CD4-positive, alpha-beta T cell treated with Interleukin-12 subunit alpha and Interleukin-12 subunit beta, for 1 hour (primary cell): ENCODE measurements around the gene FNIP1.
A peak's percentile ranks its signal among the peaks of the same experiment; 100 is the strongest.
"Not testable (repeated sequence)": the region's sequence is repeated elsewhere in the genome, so short reads cannot be mapped to it uniquely, and the experiment has no call there.

Experiments used
- DNase-seq: peaks from one replicate; pipeline ENCODE4 v3.0.0-alpha.2; 2020

FNIP1 gene

DNA sequence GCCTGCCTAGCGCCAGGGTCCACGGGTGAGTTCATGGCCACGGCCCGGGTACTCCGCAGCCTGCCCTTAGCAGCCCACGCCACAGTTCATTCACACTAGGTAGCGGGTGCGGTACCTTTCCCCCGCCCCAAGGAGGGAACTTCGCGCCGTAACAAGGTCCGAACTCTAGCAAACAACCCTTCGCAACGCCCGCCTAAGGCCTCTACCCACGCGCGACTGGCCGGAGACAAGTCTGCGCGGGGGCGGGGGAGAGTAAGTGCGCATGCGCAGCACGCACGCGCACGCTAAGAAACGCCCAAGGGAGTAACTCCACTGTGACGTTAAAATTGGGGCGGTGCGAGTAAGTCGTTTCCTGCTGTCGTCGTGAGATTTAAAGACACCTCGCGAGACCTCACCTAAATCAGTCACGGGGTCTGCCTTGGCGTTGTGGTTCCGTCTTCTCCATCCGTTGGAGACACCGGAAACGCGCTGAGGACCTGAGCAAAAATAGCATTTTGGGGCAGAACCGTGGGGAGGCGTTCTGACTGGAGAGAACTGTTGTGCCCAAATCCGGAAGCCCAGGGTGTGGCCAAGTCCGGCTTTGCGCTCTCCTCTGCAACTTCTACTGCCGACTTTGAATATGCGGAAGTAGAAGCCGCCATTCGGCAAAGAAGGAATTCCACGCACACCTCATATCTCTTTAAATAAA is 161.7 kb downstream of the FNIP1 start, which contains the start of gene RAPGEF6:
Gene RAPGEF6 (minus strand): TSS at position 234 of the 688 bp plus-strand sequence. CDS start 199 bp downstream, at position 35.
- peak; percentile 99 for DNase-seq

GRCh38 chr5:131634666-131634995 is 162.2 kb downstream of the FNIP1 start:
- peak; percentile 76 for DNase-seq

DNA sequence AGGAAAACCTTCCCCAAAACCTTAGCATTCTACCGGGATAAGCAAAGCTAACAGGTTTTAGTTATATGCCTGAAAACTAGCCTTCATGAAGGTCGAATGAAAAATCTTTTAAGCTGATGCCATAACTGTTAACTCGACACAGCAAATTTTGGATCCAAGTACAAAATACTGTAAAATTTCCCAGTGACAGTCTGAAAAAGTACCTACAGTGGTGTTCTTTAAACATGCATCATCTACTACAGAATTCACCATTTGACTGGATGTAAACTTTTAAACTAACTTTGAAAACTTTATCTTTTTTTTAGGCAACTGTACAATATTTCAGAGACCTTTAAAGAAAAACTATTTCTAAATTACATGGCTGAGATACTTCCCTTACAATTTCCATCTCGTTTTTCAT is 162.6 kb downstream of the FNIP1 start:
- no peak for DNase-seq

DNA sequence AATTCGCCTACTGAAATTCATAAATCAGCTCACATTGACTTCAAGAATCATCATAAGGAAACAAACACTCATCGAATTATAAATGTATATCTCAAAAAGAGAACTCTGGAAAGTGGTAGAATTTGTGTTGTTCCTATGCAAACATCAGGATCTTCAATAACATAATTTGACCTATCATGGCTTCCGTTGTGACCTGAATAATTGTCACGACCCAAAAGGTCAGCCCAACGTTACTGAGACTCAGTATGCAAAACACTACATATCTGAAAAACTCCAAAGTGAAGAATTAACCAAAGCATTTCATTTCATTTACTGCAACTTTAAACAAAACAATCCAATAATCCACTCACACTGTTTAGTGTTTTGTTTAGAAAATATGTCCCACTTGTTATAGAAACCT is 163.0 kb downstream of the FNIP1 start:
- DNase-seq = no peak

DNA sequence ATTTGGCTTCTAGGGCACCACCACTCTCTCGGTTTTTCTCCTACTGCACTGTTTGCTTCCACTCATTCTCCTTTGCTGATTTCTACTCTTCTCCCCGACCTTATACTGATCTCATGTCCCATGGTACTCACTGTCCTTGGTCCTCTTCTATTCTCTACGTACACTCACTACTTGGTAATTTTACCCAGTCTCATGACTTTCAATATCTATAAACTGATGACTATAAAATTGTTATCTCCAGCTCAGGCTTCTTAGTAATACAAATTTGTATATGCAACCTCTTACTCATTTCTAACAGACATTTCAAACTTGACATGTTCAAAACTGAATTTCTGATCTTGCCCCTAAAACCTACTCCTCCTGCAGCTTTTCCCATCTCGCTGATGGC is 165.9 kb downstream of the FNIP1 start:
- no peak for DNase-seq

DNA sequence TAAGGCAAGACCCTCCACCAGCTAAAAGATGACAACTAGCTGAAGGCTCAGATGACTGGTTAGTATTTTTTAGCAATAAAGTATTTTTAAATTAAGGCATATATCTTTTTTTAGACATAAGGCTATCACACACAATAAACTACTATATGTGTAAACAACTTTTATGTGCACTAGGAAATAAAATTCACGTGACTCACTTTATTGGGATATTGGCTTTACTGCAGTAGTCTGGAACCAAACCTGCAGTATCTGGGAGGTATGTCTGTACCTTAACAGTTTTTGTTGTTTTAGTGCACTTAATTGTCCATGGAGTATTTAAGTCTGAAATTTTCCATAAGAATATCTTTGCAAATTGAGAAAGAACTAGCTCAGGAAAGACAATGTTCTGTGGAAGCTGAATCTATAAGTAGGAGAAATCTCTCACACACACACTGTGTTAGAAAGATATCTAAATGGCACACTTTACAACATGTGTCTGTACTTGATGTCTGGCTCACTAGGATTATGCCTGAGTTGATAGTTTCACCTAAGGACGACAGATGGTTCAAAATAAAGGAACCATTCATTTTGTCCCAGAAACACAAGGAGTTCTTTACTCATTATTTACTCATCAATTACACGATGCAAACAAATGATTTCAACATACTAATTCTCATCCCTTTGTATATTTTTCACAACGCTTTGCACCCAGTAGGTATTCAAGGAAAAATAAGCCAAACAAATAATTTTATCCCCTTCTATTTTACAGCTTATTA is 166.4 kb downstream of the FNIP1 start:
- DNase-seq = no peak

DNA sequence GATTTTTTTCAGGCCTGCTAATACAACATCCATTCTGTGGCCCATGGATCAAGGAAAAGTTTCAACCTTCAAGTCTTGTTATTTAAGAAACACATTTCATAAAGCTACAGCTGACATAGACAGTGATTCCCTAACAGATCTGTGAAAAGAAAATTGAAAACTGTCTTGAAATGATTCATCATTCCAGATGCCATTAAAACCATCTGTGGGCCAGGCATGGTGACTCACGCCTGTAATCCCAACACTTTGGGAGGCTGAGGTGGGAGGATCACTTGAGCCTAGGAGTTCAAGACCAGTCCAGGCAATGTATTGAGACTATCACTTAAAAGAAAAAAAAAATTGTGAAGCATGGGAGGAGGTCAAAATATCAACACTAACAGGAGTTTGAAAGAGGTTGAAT is 167.8 kb downstream of the FNIP1 start:
- no peak for DNase-seq

GRCh38 chr5:131627207-131627865 is 169.5 kb downstream of the FNIP1 start:
- DNase-seq = no peak

DNA sequence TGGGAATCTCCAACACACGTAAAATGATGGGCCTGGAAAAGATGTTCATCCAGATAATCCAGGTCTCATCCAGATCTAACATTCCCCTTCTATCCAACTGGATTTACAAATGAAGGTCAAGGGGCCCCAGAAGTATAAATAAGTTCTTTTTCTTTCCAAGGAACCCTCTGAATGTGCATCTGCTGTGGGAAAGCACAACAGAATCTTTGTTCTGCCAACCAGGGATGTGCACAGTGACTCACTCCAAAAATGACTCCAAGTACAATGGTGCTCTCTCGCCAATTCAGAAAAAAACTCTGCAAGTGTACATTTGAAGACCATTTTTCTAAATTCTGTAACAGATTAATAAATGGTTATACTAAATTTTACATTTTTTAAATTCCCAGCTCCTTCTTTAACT is 174.2 kb downstream of the FNIP1 start:
- DNase-seq = no peak

GRCh38 chr5:131621164-131621563 is 175.7 kb downstream of the FNIP1 start:
- DNase-seq = not testable (repeated sequence)

DNA sequence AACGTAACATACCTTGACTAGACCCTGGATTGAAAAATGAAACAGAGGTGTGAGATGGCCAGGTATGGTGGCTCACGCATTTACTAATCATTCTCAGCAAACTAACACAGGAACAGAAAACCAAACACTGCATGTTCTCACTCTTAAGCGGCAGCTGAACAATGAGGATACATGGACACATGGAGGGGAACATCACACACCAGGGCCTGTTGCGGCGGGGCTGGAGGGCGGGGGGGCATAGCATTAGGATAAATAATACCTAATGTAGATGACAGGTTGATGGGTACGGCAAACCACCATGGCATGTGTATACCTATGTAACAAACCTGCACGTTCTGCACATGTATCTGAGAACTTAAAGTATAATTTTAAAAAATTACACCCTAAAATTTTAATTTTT is 177.7 kb downstream of the FNIP1 start:
- no peak for DNase-seq

DNA sequence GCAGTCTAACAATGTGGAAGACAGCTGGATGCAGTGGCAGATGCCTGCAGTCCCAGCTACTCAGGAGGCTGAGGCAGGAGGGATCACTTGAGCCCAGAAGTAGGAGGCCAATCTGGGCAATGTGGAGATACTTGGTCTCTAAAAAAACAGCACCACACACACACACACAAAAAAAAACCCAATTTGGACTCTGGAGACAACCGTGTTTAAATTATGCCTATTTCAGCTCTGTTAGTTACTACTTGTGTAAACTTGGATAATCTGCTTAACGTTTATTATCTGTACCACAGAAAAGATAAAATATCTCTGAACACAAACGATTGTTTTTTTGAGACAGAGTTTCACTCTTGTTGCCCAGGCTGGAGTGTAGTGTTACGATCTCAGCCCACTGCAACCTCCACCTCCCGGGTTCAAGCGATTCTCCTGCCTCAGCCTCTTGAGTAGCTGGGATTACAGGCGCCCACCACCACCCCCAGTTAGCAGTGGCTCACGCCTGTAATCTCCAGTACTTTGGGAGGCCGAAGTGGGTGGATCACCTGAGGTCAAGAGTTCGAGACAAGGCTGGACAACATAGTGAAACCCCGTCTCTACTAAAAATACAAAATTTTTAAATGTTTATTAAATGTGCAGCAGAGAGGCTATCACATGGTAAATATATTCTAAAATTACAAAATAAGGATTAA is 179.5 kb downstream of the FNIP1 start:
- no peak for DNase-seq

DNA sequence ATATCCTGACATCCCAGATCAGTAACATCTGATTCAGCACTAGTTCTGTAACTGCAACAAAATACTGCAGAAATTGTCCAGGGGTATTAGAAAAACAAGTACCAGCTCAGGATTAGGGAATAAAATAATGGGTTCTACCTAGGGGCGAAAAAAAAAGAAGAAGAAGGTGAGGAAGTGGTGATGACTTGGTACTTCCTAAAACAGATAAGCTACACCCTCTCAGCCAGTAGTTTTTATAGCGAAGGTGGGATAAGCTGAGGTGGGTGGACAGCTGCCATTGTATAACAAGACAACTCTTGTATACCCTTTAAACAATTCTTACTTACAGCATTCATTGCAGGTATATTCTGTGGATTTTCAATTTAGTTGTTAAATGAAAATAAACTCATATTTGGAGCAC is 180.9 kb downstream of the FNIP1 start:
- no peak for DNase-seq

DNA sequence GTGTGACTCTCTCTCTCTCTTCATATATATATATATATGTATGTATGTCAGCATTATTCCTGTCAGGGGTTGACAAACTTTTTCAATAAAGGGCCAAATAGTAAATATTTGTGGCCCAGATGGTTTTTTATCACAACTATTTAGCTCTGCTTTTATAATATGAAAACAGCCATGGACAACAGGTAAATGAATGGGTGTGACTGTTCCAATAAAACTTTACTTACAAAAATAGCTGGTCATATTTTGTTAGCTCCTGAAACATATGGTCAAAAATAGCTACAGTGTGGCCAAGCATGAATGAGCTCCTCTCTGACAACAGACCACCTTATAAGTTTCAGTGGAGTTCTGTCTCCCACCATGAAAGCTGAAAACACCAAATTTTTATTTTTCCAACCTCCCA is 183.4 kb downstream of the FNIP1 start:
- no peak for DNase-seq

GRCh38 chr5:131611064-131611381 is 185.8 kb downstream of the FNIP1 start:
- DNase-seq = no peak

DNA sequence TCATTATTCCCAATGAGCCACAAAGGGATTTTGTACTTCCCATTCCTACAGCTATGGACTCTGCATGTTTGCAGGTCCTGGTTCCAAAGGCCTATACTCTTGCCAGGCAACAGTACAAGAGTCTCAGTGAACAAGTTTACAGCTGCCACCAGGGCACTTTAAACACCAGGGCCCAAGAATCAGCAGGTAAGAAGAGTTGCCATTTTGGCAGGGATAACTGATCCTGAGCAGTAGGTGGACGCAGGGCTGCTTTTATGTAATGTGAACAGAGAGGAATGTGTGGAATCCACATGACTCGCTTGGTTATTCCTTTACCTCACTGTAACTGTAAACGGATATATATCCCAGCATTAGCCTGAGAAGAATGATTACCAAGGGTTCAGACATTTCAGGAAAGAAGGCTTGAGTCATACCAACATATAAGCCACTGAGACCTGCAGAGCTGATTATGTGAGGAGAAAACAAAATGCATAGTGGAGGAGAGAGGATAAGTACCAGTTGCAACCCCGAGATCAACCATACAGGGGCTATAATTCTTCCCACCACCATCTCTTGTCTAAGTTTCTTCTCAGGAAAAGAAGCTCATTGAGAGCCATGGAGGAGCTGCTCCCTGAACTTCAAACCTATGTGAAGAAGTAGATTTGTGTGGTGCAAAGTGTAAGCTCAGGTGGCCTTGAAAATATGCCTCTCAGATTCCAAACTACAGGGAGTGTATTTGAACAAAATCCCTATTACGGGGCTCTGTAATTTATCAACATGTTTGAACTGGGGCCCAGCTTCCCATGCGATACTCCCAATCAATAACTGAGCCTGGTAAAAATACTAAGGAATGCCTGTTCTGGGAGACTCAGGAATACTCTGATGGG is 186.4 kb downstream of the FNIP1 start:
- no peak for DNase-seq

- no peak for DNase-seq
These were observed 187.0 kb downstream of the FNIP1 start for GRCh38 chr5:131609774-131610173.

- no peak for DNase-seq
These were observed 188.2 kb downstream of the FNIP1 start for GRCh38 chr5:131608597-131608996.

DNA sequence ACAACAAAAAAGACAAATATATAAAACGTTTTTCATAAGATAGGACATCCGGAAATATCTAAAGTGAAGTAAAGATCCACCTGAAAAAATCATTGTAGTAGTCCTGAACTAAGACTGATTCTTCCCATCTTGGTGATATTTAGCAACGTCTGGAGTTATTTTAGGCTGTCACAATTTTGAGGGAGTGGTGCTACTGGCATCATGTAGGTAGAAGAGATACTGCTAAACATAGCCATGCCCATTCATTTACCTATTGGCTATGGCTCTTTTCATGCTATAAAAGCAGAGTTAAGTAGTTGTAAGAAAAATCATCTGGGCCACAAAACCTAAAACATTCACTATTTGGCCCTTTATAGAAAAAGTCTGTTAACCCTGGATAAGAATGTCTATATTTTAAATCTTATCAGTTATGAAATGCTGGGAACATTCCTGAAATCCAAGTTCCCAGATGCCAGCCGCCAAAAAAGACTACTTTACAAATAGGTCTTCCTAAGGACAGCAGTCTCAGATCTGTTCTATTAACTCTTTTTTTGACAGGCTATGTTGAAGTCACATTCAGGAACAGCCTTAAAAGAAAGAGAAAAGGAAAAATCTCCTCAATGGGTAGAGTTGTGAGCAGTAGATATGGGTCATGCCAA is 188.8 kb downstream of the FNIP1 start:
- no peak for DNase-seq

- no peak for DNase-seq
These were observed 189.4 kb downstream of the FNIP1 start for GRCh38 chr5:131607418-131607817.

DNA sequence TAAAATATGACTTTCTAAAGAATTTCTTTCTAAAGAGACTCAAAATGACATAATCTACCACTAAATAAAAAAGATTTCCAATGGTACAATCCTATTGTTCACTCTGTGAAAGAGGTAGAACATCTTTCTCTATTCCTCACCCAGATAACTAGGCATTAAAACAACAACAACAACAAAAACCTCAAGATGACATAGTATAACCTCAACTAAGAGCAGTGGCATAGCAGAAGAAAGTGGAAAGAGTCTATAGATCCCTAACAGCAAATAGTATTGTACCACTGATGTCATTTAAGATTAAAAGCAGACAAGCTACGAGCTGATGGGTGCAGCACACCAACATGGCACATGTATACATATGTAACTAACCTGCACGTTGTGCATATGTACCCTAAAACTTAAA is 191.7 kb downstream of the FNIP1 start:
- no peak for DNase-seq
